Measurements from ENCODE around the gene LGALS1.
"Not testable (repeated sequence)": the region's sequence is repeated elsewhere in the genome, so short reads cannot be mapped to it uniquely, and the experiment has no call there.

Gene LGALS1

GRCh38 chr22:37639771-37640590, 35.5 kb upstream of the LGALS1 start:
- DNase-seq: no peak

- no peak for DNase-seq
These were observed 34.6 kb upstream of the LGALS1 start for GRCh38 chr22:37640591-37641560.

GRCh38 chr22:37641561-37641949, 33.9 kb upstream of the LGALS1 start:
- DNase-seq: no peak

- DNase-seq: peak; percentile 92
These were observed 32.1 kb upstream of the LGALS1 start for GRCh38 chr22:37643225-37643847.

GRCh38 chr22:37647317-37647716, 28.1 kb upstream of the LGALS1 start:
- no peak for DNase-seq

- no peak for DNase-seq
These were observed 27.5 kb upstream of the LGALS1 start for GRCh38 chr22:37647928-37648327.

GRCh38 chr22:37650463-37651136, 24.8 kb upstream of the LGALS1 start:
- no peak for DNase-seq

- DNase-seq: no peak
These were observed 20.7 kb upstream of the LGALS1 start for GRCh38 chr22:37654563-37655251.

GRCh38 chr22:37655252-37655563, 20.2 kb upstream of the LGALS1 start:
- no peak for DNase-seq

GRCh38 chr22:37656583-37656982, 18.9 kb upstream of the LGALS1 start:
- not testable (repeated sequence) for DNase-seq

GRCh38 chr22:37657590-37658132, 17.8 kb upstream of the LGALS1 start:
- DNase-seq: no peak

- peak; percentile 97 for DNase-seq
These were observed 17.0 kb upstream of the LGALS1 start, which contains the start of gene PDXP for GRCh38 chr22:37658133-37659065. PDXP (plus strand) TSS chr22:37658723; CDS start chr22:37658783, 60 bp downstream.

- DNase-seq: no peak
These were observed 16.2 kb upstream of the LGALS1 start for GRCh38 chr22:37659066-37659896.

GRCh38 chr22:37659897-37660708, 15.3 kb upstream of the LGALS1 start:
- DNase-seq: no peak

GRCh38 chr22:37660709-37661045, 14.8 kb upstream of the LGALS1 start:
- no peak for DNase-seq

GRCh38 chr22:37661160-37661924, 14.1 kb upstream of the LGALS1 start:
- no peak for DNase-seq

GRCh38 chr22:37662039-37662438, 13.4 kb upstream of the LGALS1 start:
- DNase-seq: no peak

GRCh38 chr22:37663521-37664140, 11.8 kb upstream of the LGALS1 start:
- no peak for DNase-seq

All from 8988T (cell line).